ENCODE data around the gene GALNT17.

Gene GALNT17

DNA sequence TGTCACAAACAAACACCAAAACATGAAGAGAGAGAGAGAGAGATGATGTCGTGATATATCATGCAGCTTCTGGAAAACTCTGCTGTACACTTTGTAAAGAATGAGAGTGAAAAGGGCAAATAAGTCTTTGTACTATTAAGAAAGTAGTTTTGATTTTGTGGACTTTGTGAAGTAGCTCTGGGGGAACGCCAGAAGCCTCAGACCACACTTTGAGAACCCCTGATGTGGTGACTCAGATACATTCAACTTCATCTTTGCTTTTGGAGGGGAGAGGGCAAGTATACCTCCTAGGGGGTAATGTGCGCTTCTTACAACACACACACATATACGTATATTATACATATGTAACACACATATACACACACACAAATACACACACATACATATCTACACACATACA, 84.3 kb downstream of the GALNT17 start:
- Histone ChIP-seq H3K9ac (ENCODE audit: low read length) (no peak overlapping the region), H3K79me2 (ENCODE audit: low read length) (no peaks in the 10 kb centered on the region), H3K4me1 (ENCODE audit: low read length) (no peaks in the 10 kb centered on the region), H2AFZ (ENCODE audit: low read depth, low read length) (no peak overlapping the region), H3K4me3 (ENCODE audit: low read length) (no peak overlapping the region), H3K27ac (ENCODE audit: low read length) (no peak overlapping the region), H3K9me3 (ENCODE audit: insufficient read depth, low read length) (no peaks in the 10 kb centered on the region), H3K27me3 (ENCODE audit: low read depth, low read length) (no peaks in the 10 kb centered on the region), H4K20me1 (ENCODE audit: insufficient read depth, low read length) (no peaks in the 10 kb centered on the region), H3K4me2 (ENCODE audit: low read length) (no peak overlapping the region), H3K36me3 (replicated peaks; ENCODE audit: low read depth, low read length) (no peaks in the 10 kb centered on the region)
- TF ChIP-seq, protein P1, sequence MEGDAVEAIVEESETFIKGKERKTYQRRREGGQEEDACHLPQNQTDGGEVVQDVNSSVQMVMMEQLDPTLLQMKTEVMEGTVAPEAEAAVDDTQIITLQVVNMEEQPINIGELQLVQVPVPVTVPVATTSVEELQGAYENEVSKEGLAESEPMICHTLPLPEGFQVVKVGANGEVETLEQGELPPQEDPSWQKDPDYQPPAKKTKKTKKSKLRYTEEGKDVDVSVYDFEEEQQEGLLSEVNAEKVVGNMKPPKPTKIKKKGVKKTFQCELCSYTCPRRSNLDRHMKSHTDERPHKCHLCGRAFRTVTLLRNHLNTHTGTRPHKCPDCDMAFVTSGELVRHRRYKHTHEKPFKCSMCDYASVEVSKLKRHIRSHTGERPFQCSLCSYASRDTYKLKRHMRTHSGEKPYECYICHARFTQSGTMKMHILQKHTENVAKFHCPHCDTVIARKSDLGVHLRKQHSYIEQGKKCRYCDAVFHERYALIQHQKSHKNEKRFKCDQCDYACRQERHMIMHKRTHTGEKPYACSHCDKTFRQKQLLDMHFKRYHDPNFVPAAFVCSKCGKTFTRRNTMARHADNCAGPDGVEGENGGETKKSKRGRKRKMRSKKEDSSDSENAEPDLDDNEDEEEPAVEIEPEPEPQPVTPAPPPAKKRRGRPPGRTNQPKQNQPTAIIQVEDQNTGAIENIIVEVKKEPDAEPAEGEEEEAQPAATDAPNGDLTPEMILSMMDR (IDR thresholded peaks at IDR 0.05; ENCODE audit: low read depth, low read length) = no peak
- no peak for TF ChIP-seq EZH2phosphoT487 (IDR thresholded peaks at IDR 0.05; ENCODE audit: low read depth)

DNA sequence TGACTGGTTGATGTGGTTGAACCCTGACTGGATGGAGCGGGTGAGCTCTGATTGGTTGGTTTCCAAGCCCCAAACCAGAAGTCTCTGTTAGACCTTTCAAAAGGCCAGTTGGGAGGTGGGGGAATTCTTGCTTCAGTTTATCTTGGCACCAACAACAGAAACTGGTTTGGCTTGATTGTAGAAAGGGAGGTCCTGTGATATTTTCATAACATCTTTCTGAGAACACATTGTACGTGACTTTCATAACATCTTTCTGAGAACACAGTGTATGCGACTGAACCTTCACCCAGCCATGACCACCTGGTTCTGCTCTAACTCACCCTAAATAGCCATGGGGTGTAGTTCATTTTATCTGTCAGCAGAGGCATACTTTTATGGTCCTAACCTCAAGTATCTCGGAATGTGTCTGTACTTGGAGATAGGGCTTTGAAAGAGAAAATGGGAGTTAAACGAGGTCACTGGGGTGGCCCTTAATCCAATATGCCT, 88.3 kb downstream of the GALNT17 start:
- Histone ChIP-seq H3K4me3 (ENCODE audit: low read length) (no peak overlapping the region), H3K9ac (ENCODE audit: low read length) (no peak overlapping the region), H3K9me3 (ENCODE audit: insufficient read depth, low read length) (no peaks in the 10 kb centered on the region), H2AFZ (ENCODE audit: low read depth, low read length) (no peak overlapping the region), H3K27ac (ENCODE audit: low read length) (no peak overlapping the region), H3K36me3 (replicated peaks; ENCODE audit: low read depth, low read length) (no peaks in the 10 kb centered on the region), H3K27me3 (ENCODE audit: low read depth, low read length) (no peaks in the 10 kb centered on the region), H3K4me2 (ENCODE audit: low read length) (no peak overlapping the region), H3K4me1 (ENCODE audit: low read length) (no peaks in the 10 kb centered on the region), H3K79me2 (ENCODE audit: low read length) (no peaks in the 10 kb centered on the region), H4K20me1 (ENCODE audit: insufficient read depth, low read length) (no peaks in the 10 kb centered on the region)
- TF ChIP-seq, protein P1 (IDR thresholded peaks at IDR 0.05; ENCODE audit: low read depth, low read length) = no peak
- TF ChIP-seq EZH2phosphoT487 (IDR thresholded peaks at IDR 0.05; ENCODE audit: low read depth) = no peak

DNA sequence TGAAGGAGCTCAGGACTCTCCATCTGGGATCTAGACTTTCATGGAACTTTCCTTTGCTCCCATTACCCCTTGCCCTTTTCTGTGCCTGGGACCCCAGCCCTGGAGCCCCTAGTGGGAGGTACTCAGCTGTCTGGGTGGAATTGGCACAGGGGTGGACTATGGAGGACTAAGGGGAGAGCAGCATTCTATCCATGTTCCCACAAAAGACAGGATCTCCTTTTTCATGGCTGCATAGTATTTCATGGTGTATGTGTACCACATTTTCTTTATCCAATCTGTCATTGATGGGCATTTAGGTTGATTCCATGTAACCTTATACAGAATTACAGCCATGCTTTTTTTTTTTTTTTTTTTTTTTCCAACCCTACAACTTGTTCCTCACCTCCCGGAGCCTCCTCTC, 89.1 kb downstream of the GALNT17 start:
- Histone ChIP-seq H3K9me3 (ENCODE audit: insufficient read depth, low read length) (no peaks in the 10 kb centered on the region), H3K4me1 (ENCODE audit: low read length) (no peaks in the 10 kb centered on the region), H3K4me2 (ENCODE audit: low read length) (no peak overlapping the region), H3K36me3 (replicated peaks; ENCODE audit: low read depth, low read length) (no peaks in the 10 kb centered on the region), H3K79me2 (ENCODE audit: low read length) (no peaks in the 10 kb centered on the region), H3K9ac (ENCODE audit: low read length) (no peak overlapping the region), H3K4me3 (ENCODE audit: low read length) (no peak overlapping the region), H2AFZ (ENCODE audit: low read depth, low read length) (no peak overlapping the region), H4K20me1 (ENCODE audit: insufficient read depth, low read length) (no peaks in the 10 kb centered on the region), H3K27me3 (ENCODE audit: low read depth, low read length) (no peaks in the 10 kb centered on the region), H3K27ac (ENCODE audit: low read length) (no peak overlapping the region)
- TF ChIP-seq, protein P1 (IDR thresholded peaks at IDR 0.05; ENCODE audit: low read depth, low read length) = no peak
- TF ChIP-seq EZH2phosphoT487 (IDR thresholded peaks at IDR 0.05; ENCODE audit: low read depth) = no peak

DNA sequence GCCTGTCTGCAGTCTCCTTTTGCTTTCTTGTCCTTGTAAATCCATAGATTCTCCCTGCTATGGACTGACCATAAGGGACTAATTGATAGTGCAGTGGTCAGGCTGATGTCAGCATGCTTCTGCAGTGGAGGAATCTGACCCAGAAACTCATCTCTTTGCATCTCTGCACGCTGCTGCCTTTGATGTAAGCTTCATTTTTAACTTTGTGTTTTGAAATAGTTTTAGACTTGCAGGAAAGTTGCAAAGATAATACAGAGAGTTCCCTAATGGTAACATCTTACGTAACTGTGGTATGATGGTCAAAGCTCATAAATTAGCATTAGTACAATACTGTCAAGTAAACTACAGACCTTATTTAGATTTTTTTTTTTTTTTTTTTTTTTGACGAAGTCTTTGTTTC, 89.6 kb downstream of the GALNT17 start:
- H3K4me1 ChIP-seq (ENCODE audit: low read length) = no peaks in the 10 kb centered on the region
- no peak overlapping the region for H3K4me3 ChIP-seq (ENCODE audit: low read length)
- TF ChIP-seq, protein P1 (IDR thresholded peaks at IDR 0.05; ENCODE audit: low read depth, low read length) = no peak
- no peak for TF ChIP-seq EZH2phosphoT487 (IDR thresholded peaks at IDR 0.05; ENCODE audit: low read depth)
- H3K79me2 ChIP-seq (ENCODE audit: low read length) = no peaks in the 10 kb centered on the region
- no peak overlapping the region for H3K27ac ChIP-seq (ENCODE audit: low read length)
- H3K4me2 ChIP-seq (ENCODE audit: low read length) = no peak overlapping the region
- H3K9ac ChIP-seq (ENCODE audit: low read length) = no peak overlapping the region
- no peaks in the 10 kb centered on the region for H4K20me1 ChIP-seq (ENCODE audit: insufficient read depth, low read length)
- H3K36me3 ChIP-seq (replicated peaks; ENCODE audit: low read depth, low read length) = no peaks in the 10 kb centered on the region
- no peak overlapping the region for H2AFZ ChIP-seq (ENCODE audit: low read depth, low read length)
- no peaks in the 10 kb centered on the region for H3K9me3 ChIP-seq (ENCODE audit: insufficient read depth, low read length)
- H3K27me3 ChIP-seq (ENCODE audit: low read depth, low read length) = no peaks in the 10 kb centered on the region
